ENCODE results near the gene CHAF1A.

DNA sequence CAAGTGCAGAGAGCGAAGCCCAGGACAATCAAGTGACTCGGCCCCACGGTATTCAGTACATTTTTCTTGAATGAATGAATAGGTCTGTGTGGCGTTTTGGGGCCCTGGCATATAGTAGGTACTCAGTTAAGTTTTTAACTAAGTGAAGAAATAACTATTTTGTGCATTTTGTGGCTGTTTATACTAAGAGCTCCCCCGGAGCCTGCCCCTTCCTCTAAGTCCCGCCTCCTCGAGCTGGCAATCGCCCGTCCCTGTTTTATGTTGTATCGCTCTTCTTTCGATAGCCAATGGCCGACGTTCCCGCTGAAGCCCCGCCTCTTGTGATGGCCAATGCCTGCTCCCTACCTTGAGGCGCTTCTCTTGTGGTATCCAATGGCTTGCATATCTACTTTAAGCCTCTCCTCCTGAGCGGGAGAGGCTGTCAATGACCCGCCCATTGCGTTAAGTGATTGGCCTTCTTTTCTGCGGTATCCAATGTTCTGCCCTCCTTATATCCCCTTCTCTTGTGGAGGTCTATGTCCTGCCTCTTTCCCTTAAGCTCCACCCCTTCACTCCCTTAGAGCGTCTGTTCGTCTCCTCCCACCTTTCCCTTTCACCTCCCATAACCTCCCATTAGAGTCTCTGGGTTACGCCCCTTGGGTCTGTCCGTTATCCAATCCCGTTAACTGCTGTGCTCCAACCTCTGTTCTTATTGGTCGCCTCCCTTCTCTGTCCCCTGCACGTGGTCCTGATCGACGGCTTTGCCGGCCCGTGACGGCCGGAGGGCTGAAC is 69.1 kb downstream of the CHAF1A start:
- TF ChIP-seq POLR2A (IDR thresholded peaks at IDR 0.05; ENCODE audit: low read depth, low read length): no peak
- no peak for TF ChIP-seq POLR2AphosphoS5 (IDR thresholded peaks at IDR 0.05; ENCODE audit: low read depth, low read length)
- 0 out of 2 replicates have a peak, but pooled peaks have one; percentile 16 for TF ChIP-seq TAF1 (IDR thresholded peaks at IDR 0.05; ENCODE audit: borderline replicate concordance, low read depth, low read length)

All from GM12892 (cell line).